HepG2 (cell line): ENCODE results near the gene CCSER2. TPM values are rescaled to one million over a fixed set of nuclear protein-coding genes. Genes with fewer than 3 reads are reported as not detected.
A peak's percentile ranks its signal among the peaks of the same experiment; 100 is the strongest.

Source experiments
- HDAC1 ChIP-seq: sonication (generic); formaldehyde crosslinking; IDR thresholded peaks from 2 replicates; pipeline ENCODE4 v1.5.1; 2020; ENCODE audit warnings: mild to moderate bottlenecking, missing genetic modification reagents
- HNF4A ChIP-seq: sonication (generic); formaldehyde crosslinking; IDR thresholded peaks from 2 replicates; pipeline ENCODE4 v1.4.0; 2020; ENCODE audit warnings: missing genetic modification reagents
- JUN ChIP-seq: sonication (generic); formaldehyde crosslinking; IDR thresholded peaks from 2 replicates; pipeline ENCODE4 v1.4.0; 2020; ENCODE audit warnings: mild to moderate bottlenecking, missing genetic modification reagents
- MAFF ChIP-seq: IDR thresholded peaks from 2 replicates; pipeline ENCODE4 v1.6.1; 2011; ENCODE audit warnings: low read depth, low read length, improper control_type of control experiment
- MAFK ChIP-seq, 2 experiments: IDR thresholded peaks in 1 of 2; conservative IDR thresholded peaks in 1 of 2; 2 replicates each; pipeline ENCODE4 v1.6.1; 2011; ENCODE audit warnings: improper control_type of control experiment in 2 of 2, low read length in 2 of 2
- NCOA1 ChIP-seq: sonication (generic); formaldehyde crosslinking; IDR thresholded peaks from 2 replicates; pipeline ENCODE4 v1.9.0; 2021; ENCODE audit warnings: missing genetic modification reagents
- NCOA2 ChIP-seq: sonication (generic); formaldehyde crosslinking; IDR thresholded peaks from 2 replicates; pipeline ENCODE4 v1.8.0; 2022; ENCODE audit warnings: inconsistent platforms
- NPAS2 ChIP-seq: sonication (generic); formaldehyde crosslinking; IDR thresholded peaks from 2 replicates; pipeline ENCODE4 v1.8.0; 2022; ENCODE audit warnings: mild to moderate bottlenecking, missing genetic modification reagents, borderline replicate concordance
- RARA ChIP-seq: IDR thresholded peaks from 2 replicates; pipeline ENCODE4 v1.6.1; 2016; ENCODE audit warnings: missing genetic modification reagents, missing compliant biosample characterization
- SALL1 ChIP-seq: sonication (generic); formaldehyde crosslinking; IDR thresholded peaks from 2 replicates; pipeline ENCODE4 v1.8.0; 2022; ENCODE audit warnings: mild to moderate bottlenecking, missing genetic modification reagents
- SP4 ChIP-seq: sonication (generic); formaldehyde crosslinking; IDR thresholded peaks from 2 replicates; pipeline ENCODE4 v1.8.1; 2023; ENCODE audit warnings: mild to moderate bottlenecking, missing genetic modification reagents
- SPEN ChIP-seq: sonication (generic); formaldehyde crosslinking; IDR thresholded peaks from 2 replicates; pipeline ENCODE4 v1.5.1; 2020; ENCODE audit warnings: low read depth, mild to moderate bottlenecking, missing genetic modification reagents
- TBP ChIP-seq: sonication (generic); formaldehyde crosslinking; IDR thresholded peaks from 2 replicates; pipeline ENCODE4 v1.5.0; 2020; ENCODE audit warnings: missing genetic modification reagents
- ZFP82 ChIP-seq: sonication (generic); formaldehyde crosslinking; IDR thresholded peaks from 2 replicates; pipeline ENCODE4 v1.5.1; 2020; ENCODE audit warnings: mild to moderate bottlenecking, missing genetic modification reagents, borderline replicate concordance
- ZKSCAN1 ChIP-seq: fragments of 150-350 bp; IDR thresholded peaks from 2 replicates; pipeline ENCODE4 v1.6.1; 2014; ENCODE audit warnings: low read length
- ZNF598 ChIP-seq: sonication (generic); formaldehyde crosslinking; IDR thresholded peaks from 2 replicates; pipeline ENCODE4 v1.5.1; 2020; ENCODE audit warnings: mild to moderate bottlenecking, missing genetic modification reagents, borderline replicate concordance
- ZNF839 ChIP-seq: sonication (generic); formaldehyde crosslinking; IDR thresholded peaks from 2 replicates; pipeline ENCODE4 v1.4.0; 2020; ENCODE audit warnings: missing genetic modification reagents, mild to moderate bottlenecking, borderline replicate concordance
- polyA plus RNA-seq, 8 experiments: library from polyadenylated mRNA; depleted of rRNA in 3 of 8; stranded (reverse) in 7 of 8; unstranded in 1 of 8; fragments of >200 nt; fragmentation: Illumina TruSeq in 4 of 8; extraction: Trizol in 4 of 8; gene quantifications; 2 replicates each; pipeline versions ENCODE4 v1.2.1 to v1.2.3, GENCODE V29; 2011 to 2016; ENCODE audit warnings: low read depth in 4 of 8, missing spikeins in 1 of 8, mixed read lengths in 1 of 8; ENCODE audit not compliant: insufficient read depth in 1 of 8
- total RNA-seq, 5 experiments: library from RNA; depleted of rRNA; stranded (reverse); fragments of >200 nt; fragmentation: Illumina TruSeq; extraction: Trizol; gene quantifications; 2 replicates each; pipeline ENCODE4 v1.2.3, GENCODE V29; 2016; ENCODE audit warnings: low read depth in 1 of 5
- TF ChIP-seq, protein P1 (sequence below): sonication (generic); formaldehyde crosslinking; IDR thresholded peaks from 2 replicates; pipeline ENCODE4 v1.4.0; 2020; ENCODE audit warnings: missing genetic modification reagents
- TF ChIP-seq, protein P2 (sequence below): sonication (generic); formaldehyde crosslinking; IDR thresholded peaks from 2 replicates; pipeline ENCODE4 v1.4.0; 2020; ENCODE audit warnings: missing genetic modification reagents
- TF ChIP-seq, protein P3 (sequence below): IDR thresholded peaks from 2 replicates; pipeline ENCODE4 v1.6.1; 2018; ENCODE audit warnings: missing genetic modification reagents
- TF ChIP-seq, protein P4 (sequence below): sonication (generic); formaldehyde crosslinking; IDR thresholded peaks from 2 replicates; pipeline ENCODE4 v1.5.0; 2020; ENCODE audit warnings: missing genetic modification reagents
- TF ChIP-seq, protein P5 (sequence below): sonication (generic); formaldehyde crosslinking; IDR thresholded peaks from 2 replicates; pipeline ENCODE4 v1.8.0; 2022; ENCODE audit warnings: mild to moderate bottlenecking, missing genetic modification reagents; ENCODE audit not compliant: insufficient replicate concordance

CCSER2 gene
- total and polyA plus RNA-seq, 2 of the 13 experiments (the other 11 are each of a cell fraction or from before 2014, with no cell fraction given): 13.3 to 17.2 TPM

DNA sequence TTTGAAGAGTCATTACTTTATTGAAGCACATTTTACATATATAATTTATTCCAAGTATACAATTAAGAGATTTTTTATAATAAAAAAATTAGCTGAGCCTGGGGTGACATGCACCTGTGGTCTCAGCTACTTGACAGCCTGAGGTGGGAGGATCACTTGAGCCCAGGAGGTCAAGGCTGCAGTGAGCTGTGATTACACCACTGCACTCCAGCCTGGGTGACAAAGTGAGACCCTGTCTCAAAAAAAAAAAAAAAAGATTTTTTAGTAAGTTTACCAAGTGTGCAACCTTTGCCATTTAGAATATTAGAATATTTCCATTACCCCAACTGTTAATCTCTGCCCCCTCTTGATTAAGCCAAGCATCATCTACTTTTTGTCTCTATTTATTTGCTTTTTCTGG lies 196.0 kb downstream of the CCSER2 start (continued):
- TF ChIP-seq, protein P1, sequence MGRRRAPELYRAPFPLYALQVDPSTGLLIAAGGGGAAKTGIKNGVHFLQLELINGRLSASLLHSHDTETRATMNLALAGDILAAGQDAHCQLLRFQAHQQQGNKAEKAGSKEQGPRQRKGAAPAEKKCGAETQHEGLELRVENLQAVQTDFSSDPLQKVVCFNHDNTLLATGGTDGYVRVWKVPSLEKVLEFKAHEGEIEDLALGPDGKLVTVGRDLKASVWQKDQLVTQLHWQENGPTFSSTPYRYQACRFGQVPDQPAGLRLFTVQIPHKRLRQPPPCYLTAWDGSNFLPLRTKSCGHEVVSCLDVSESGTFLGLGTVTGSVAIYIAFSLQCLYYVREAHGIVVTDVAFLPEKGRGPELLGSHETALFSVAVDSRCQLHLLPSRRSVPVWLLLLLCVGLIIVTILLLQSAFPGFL (CRISPR knock-in tag): no peak
- TF ChIP-seq, protein P2, sequence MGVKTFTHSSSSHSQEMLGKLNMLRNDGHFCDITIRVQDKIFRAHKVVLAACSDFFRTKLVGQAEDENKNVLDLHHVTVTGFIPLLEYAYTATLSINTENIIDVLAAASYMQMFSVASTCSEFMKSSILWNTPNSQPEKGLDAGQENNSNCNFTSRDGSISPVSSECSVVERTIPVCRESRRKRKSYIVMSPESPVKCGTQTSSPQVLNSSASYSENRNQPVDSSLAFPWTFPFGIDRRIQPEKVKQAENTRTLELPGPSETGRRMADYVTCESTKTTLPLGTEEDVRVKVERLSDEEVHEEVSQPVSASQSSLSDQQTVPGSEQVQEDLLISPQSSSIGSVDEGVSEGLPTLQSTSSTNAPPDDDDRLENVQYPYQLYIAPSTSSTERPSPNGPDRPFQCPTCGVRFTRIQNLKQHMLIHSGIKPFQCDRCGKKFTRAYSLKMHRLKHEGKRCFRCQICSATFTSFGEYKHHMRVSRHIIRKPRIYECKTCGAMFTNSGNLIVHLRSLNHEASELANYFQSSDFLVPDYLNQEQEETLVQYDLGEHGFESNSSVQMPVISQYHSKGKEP (CRISPR knock-in tag): no peak
- TF ChIP-seq TBP (no peak), SPEN (CRISPR knock-in tag) (no peak), SALL1 (peak; percentile 48; the same call in 1 of the 2 replicates), ZNF839 (CRISPR knock-in tag) (no peak), HNF4A (CRISPR knock-in tag) (peak; percentile 46; the same call in 1 of the 2 replicates), ZKSCAN1 (no peak), NCOA2 (CRISPR knock-in tag) (peak; percentile 35; the same call in 1 of the 2 replicates), JUN (CRISPR knock-in tag) (no peak), SP4 (CRISPR knock-in tag) (no peak), NPAS2 (CRISPR knock-in tag) (no peak), MAFK (conservative IDR thresholded peaks at IDR 0.05 in 1 of 2, IDR thresholded peaks at IDR 0.05 in 1 of 2; ENCODE audit: low read length in 2 of 2) (no peak), NCOA1 (CRISPR knock-in tag) (no peak), MAFF (no peak), HDAC1 (CRISPR knock-in tag) (no peak), ZFP82 (no peak), RARA (CRISPR knock-in tag) (peak; percentile 62), ZNF598 (CRISPR knock-in tag) (no peak)
- TF ChIP-seq, protein P3, sequence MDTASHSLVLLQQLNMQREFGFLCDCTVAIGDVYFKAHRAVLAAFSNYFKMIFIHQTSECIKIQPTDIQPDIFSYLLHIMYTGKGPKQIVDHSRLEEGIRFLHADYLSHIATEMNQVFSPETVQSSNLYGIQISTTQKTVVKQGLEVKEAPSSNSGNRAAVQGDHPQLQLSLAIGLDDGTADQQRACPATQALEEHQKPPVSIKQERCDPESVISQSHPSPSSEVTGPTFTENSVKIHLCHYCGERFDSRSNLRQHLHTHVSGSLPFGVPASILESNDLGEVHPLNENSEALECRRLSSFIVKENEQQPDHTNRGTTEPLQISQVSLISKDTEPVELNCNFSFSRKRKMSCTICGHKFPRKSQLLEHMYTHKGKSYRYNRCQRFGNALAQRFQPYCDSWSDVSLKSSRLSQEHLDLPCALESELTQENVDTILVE: no peak
- TF ChIP-seq, protein P4, sequence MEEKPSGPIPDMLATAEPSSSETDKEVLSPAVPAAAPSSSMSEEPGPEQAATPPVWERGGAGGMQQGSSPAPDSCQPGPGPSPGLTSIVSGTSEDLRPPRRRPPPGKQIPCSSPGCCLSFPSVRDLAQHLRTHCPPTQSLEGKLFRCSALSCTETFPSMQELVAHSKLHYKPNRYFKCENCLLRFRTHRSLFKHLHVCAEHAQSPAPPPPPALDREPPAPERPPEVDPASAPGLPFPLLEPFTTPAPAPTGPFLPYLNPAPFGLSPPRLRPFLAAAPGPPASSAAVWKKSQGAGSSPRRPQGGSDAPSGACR (CRISPR knock-in tag): no peak
- TF ChIP-seq, protein P5, sequence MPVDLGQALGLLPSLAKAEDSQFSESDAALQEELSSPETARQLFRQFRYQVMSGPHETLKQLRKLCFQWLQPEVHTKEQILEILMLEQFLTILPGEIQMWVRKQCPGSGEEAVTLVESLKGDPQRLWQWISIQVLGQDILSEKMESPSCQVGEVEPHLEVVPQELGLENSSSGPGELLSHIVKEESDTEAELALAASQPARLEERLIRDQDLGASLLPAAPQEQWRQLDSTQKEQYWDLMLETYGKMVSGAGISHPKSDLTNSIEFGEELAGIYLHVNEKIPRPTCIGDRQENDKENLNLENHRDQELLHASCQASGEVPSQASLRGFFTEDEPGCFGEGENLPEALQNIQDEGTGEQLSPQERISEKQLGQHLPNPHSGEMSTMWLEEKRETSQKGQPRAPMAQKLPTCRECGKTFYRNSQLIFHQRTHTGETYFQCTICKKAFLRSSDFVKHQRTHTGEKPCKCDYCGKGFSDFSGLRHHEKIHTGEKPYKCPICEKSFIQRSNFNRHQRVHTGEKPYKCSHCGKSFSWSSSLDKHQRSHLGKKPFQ: no peak
